ENCODE data around the gene IKZF1. TPM values are rescaled to one million over a fixed set of nuclear protein-coding genes. Genes with fewer than 3 reads are reported as not detected.

Gene IKZF1
- total RNA-seq, 1 donor from 2014 or later: 0.86 TPM

GRCh38 chr7:50292763-50293162, 11.8 kb upstream of the IKZF1 start:
- H3K27me3 ChIP-seq (ENCODE audit: insufficient read depth, low read length): no peaks in the 10 kb centered on the region
- H3K36me3 ChIP-seq (ENCODE audit: insufficient read depth, low read length): no peaks in the 10 kb centered on the region
- no peak for FAIRE-seq
- H2AFZ ChIP-seq (ENCODE audit: low read depth, low read length): no peak overlapping the region
- TF ChIP-seq EZH2 (IDR thresholded peaks at IDR 0.05; ENCODE audit: insufficient read depth, low read length) (no peak), CTCF (IDR thresholded peaks at IDR 0.05; ENCODE audit: insufficient read depth, low read depth, low read length) (no peak)
- H3K36me3 Mint-ChIP-seq (ENCODE audit: low read depth, unreplicated experiment): no peaks in the 10 kb centered on the region
- no peak for DNase-seq (ENCODE audit: low read depth)
- no peak overlapping the region for H3K4me2 ChIP-seq (ENCODE audit: low read length)
- no peaks in the 10 kb centered on the region for H3K9me3 Mint-ChIP-seq (ENCODE audit: unreplicated experiment)
- no peaks in the 10 kb centered on the region for H4K20me1 ChIP-seq (ENCODE audit: insufficient read depth, low read length)
- H3K27me3 Mint-ChIP-seq (ENCODE audit: low read depth, unreplicated experiment): peaks cover 29% of the 10 kb centered on the region
- no peaks in the 10 kb centered on the region for H3K4me1 ChIP-seq (ENCODE audit: insufficient read depth, low read length)
- H3K4me1 Mint-ChIP-seq (ENCODE audit: low read depth, unreplicated experiment): no peaks in the 10 kb centered on the region
- H3K27ac ChIP-seq (ENCODE audit: low read depth, low read length): no peak overlapping the region
- H3K9ac ChIP-seq (ENCODE audit: low read length): no peak overlapping the region
- H3K4me3 ChIP-seq (ENCODE audit: insufficient read depth, low read depth, low read length): no peak overlapping the region
- no peak overlapping the region for H3K4me3 Mint-ChIP-seq (ENCODE audit: unreplicated experiment)
- no peaks in the 10 kb centered on the region for H3K79me2 ChIP-seq (ENCODE audit: insufficient read depth, low read length)
- no peaks in the 10 kb centered on the region for H3K9me3 ChIP-seq (ENCODE audit: insufficient read depth, low read depth, low read length)
- no peak overlapping the region for H3K27ac Mint-ChIP-seq (ENCODE audit: unreplicated experiment)

- Mint-ChIP-seq H3K27ac (ENCODE audit: unreplicated experiment) (no peak overlapping the region), H3K27me3 (ENCODE audit: low read depth, unreplicated experiment) (peaks cover 32% of the 10 kb centered on the region), H3K36me3 (ENCODE audit: low read depth, unreplicated experiment) (no peaks in the 10 kb centered on the region), H3K4me3 (ENCODE audit: unreplicated experiment) (no peak overlapping the region), H3K9me3 (ENCODE audit: unreplicated experiment) (no peaks in the 10 kb centered on the region), H3K4me1 (ENCODE audit: low read depth, unreplicated experiment) (no peaks in the 10 kb centered on the region)
- no peaks in the 10 kb centered on the region for H3K9me3 ChIP-seq (ENCODE audit: insufficient read depth, low read depth, low read length)
- H4K20me1 ChIP-seq (ENCODE audit: insufficient read depth, low read length): no peaks in the 10 kb centered on the region
- H2AFZ ChIP-seq (ENCODE audit: low read depth, low read length): no peak overlapping the region
- no peak overlapping the region for H3K27ac ChIP-seq (ENCODE audit: low read depth, low read length)
- no peak for TF ChIP-seq CTCF (IDR thresholded peaks at IDR 0.05; ENCODE audit: insufficient read depth, low read depth, low read length)
- no peak for TF ChIP-seq EZH2 (IDR thresholded peaks at IDR 0.05; ENCODE audit: insufficient read depth, low read length)
- no peak overlapping the region for H3K4me2 ChIP-seq (ENCODE audit: low read length)
- no peaks in the 10 kb centered on the region for H3K27me3 ChIP-seq (ENCODE audit: insufficient read depth, low read length)
- H3K4me1 ChIP-seq (ENCODE audit: insufficient read depth, low read length): no peaks in the 10 kb centered on the region
- DNase-seq (ENCODE audit: low read depth) (no peak), FAIRE-seq (no peak)
- H3K79me2 ChIP-seq (ENCODE audit: insufficient read depth, low read length): no peaks in the 10 kb centered on the region
- H3K9ac ChIP-seq (ENCODE audit: low read length): no peak overlapping the region
- no peak overlapping the region for H3K4me3 ChIP-seq (ENCODE audit: insufficient read depth, low read depth, low read length)
- H3K36me3 ChIP-seq (ENCODE audit: insufficient read depth, low read length): no peaks in the 10 kb centered on the region
These were observed 10.9 kb upstream of the IKZF1 start for GRCh38 chr7:50293509-50294179.

GRCh38 chr7:50295133-50295532, 9.4 kb upstream of the IKZF1 start:
- Mint-ChIP-seq H3K27ac (ENCODE audit: unreplicated experiment) (no peak overlapping the region), H3K9me3 (ENCODE audit: unreplicated experiment) (no peaks in the 10 kb centered on the region), H3K4me3 (ENCODE audit: unreplicated experiment) (no peak overlapping the region), H3K36me3 (ENCODE audit: low read depth, unreplicated experiment) (no peaks in the 10 kb centered on the region), H3K27me3 (ENCODE audit: low read depth, unreplicated experiment) (peaks cover 39% of the 10 kb centered on the region), H3K4me1 (ENCODE audit: low read depth, unreplicated experiment) (no peaks in the 10 kb centered on the region)
- no peaks in the 10 kb centered on the region for H3K4me1 ChIP-seq (ENCODE audit: insufficient read depth, low read length)
- no peaks in the 10 kb centered on the region for H4K20me1 ChIP-seq (ENCODE audit: insufficient read depth, low read length)
- H3K36me3 ChIP-seq (ENCODE audit: insufficient read depth, low read length): no peaks in the 10 kb centered on the region
- no peak overlapping the region for H2AFZ ChIP-seq (ENCODE audit: low read depth, low read length)
- no peak overlapping the region for H3K9ac ChIP-seq (ENCODE audit: low read length)
- H3K9me3 ChIP-seq (ENCODE audit: insufficient read depth, low read depth, low read length): no peaks in the 10 kb centered on the region
- no peak for FAIRE-seq
- TF ChIP-seq CTCF (IDR thresholded peaks at IDR 0.05; ENCODE audit: insufficient read depth, low read depth, low read length) (no peak), EZH2 (IDR thresholded peaks at IDR 0.05; ENCODE audit: insufficient read depth, low read length) (no peak)
- H3K27me3 ChIP-seq (ENCODE audit: insufficient read depth, low read length): no peaks in the 10 kb centered on the region
- H3K4me3 ChIP-seq (ENCODE audit: insufficient read depth, low read depth, low read length): no peak overlapping the region
- no peaks in the 10 kb centered on the region for H3K79me2 ChIP-seq (ENCODE audit: insufficient read depth, low read length)
- DNase-seq (ENCODE audit: low read depth): no peak
- no peak overlapping the region for H3K27ac ChIP-seq (ENCODE audit: low read depth, low read length)
- no peak overlapping the region for H3K4me2 ChIP-seq (ENCODE audit: low read length)
